Myocyte (in vitro differentiated cells): ENCODE measurements around the gene TUT7. TPM values are rescaled to one million over a fixed set of nuclear protein-coding genes. Genes with fewer than 3 reads are reported as not detected.
"Not testable (repeated sequence)": the region's sequence is repeated elsewhere in the genome, so short reads cannot be mapped to it uniquely, and the experiment has no call there.

ENCODE experiments used
- DNase-seq: peaks from one replicate; pipeline ENCODE4 v3.0.0-alpha.2; 2012; ENCODE audit warnings: low read depth
- polyA plus RNA-seq: library from polyadenylated mRNA; unstranded; fragments of >200 nt; gene quantifications from one replicate; pipeline ENCODE4 v1.2.1, GENCODE V29; 2012; ENCODE audit warnings: missing spikeins
- total RNA-seq: library from RNA; depleted of rRNA; stranded (reverse); fragments of >200 nt; gene quantifications from 2 replicates; pipeline ENCODE4 v1.2.3, GENCODE V29; 2014

The TUT7 gene
- total RNA-seq, result 28.6 and 33.0 TPM in 2 replicates
- 10.0 TPM for polyA plus RNA-seq

DNA sequence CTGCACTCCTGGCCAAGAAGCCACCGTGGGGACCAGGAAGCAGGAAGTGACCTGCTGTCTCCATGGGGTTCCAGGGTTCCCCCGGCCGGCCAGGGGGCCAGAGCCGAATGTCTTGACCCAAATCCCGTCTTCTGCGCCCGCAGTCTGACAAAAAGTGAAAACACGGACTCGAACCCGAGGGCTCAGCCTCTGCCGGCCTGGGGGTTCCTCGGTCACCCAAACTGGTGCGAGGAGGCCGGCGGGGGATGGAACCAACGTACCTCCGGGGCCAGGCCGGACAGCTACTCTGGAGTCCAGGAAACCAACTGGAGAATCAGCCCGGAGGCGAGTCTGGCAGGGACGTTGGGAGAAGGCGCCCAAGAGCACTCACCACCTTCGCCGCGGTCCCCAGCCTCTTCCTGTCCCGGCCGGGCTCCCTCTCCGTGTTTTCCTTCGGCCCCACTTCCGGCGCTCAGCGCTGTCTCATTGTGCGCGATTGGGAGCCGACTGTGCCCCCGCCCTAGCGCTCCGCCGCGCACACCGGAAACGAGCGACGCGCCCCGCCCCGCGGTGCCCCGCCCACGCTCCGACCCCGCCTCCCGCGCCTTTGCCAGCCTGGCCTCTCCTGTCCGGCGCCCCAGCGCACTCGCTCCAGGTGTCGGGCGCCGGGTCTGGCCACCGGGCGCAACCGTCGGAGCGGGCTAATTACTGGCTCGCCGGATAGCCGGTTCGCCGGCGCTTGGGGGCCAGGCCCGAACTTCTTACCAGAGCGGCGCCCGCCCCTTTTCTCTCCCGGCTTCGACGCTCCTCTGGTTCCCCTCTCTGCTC, at the start of gene TUT7:
TUT7 (minus strand) TSS at position 400 of the 807 bp plus-strand sequence. CDS start 1,211 bp downstream, outside the sequence.
- DNase-seq, result peak; percentile 98

GRCh38 chr9:86402591-86402990, 48.4 kb upstream of the TUT7 start:
- no peak for DNase-seq

DNA sequence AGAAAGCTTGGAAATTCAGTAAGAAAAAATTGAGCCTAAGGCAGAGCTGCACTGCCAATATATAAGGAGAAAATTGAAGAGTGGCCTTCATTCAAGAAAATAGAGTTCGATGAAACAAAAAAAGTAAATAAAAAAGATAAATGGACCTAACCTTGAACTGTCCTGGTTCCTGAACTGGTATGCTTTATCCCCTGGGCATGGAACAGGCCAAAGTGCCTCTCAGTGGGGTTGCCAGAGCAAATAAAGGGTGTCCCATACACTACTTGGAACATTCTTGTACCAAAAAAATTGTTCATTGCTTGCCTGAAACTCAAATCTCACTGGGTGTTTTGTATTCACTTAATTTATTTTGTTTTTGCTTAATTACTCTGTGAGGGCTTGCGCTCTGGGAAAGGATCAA, 42.2 kb upstream of the TUT7 start:
- DNase-seq, result no peak

DNA sequence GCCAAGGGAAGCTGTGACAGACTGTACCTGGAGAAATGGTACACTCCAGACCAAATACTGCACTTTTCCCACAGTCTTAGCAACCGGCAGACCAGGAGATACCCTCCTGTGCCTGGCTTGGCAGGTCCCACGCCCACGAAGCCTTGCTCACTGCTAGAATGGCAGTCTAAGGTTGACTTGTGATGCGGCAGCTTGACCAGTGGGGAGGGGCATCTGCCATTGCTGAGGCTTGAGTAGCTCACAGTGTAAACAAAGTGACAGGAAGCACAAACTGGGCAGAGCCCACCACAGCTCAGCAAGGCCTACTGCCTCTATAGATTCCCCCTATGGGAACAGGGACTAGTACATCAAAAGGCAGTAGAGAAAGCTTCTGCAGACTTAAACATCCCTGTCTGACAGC, 36.0 kb upstream of the TUT7 start:
- DNase-seq, result not testable (repeated sequence)

DNA sequence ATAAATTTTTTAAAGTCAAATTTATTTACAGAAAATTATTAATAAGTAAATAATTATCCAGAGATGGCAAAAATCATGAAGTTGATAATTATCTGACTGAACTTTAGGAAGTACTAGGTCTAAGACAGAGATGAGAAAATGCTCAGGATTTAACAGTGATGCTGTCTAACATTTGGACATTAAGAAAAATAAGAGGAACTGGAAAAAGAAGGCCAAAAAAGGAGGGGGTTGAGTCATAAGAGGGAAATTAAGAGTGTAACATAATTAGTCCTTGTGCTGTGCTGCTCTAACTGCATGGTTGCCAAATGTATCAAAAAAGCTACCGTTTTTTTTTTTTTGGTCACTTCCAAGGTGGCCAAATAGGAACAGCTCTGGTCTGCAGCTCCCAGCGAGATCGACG, 35.4 kb upstream of the TUT7 start:
- no peak for DNase-seq

GRCh38 chr9:86387376-86387775, 33.2 kb upstream of the TUT7 start:
- no peak for DNase-seq

DNA sequence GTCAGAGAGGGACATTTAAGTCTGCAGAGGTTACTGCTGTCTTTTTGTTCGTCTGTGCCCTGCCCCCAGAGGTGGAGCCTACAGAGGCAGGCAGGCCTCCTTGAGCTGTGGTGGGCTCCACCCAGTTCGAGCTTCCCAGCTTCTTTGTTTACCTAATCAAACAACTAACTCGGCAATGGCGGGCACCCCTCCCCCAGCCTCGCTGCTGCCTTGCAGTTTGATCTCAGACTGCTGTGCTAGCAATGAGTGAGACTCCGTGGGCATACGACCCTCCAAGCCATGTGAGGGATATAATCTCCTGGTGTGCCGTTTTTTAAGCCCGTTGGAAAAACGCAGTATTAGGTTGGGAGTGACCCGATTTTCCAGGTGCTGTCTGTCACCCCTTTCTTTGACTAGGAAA, 28.8 kb upstream of the TUT7 start:
- not testable (repeated sequence) for DNase-seq

GRCh38 chr9:86376016-86376415, 21.8 kb upstream of the TUT7 start:
- DNase-seq, result no peak

- no peak for DNase-seq
These were observed 15.6 kb upstream of the TUT7 start for GRCh38 chr9:86369810-86370209.

- DNase-seq, result peak; percentile 60
These were observed 14.8 kb upstream of the TUT7 start for GRCh38 chr9:86368871-86369521.

DNA sequence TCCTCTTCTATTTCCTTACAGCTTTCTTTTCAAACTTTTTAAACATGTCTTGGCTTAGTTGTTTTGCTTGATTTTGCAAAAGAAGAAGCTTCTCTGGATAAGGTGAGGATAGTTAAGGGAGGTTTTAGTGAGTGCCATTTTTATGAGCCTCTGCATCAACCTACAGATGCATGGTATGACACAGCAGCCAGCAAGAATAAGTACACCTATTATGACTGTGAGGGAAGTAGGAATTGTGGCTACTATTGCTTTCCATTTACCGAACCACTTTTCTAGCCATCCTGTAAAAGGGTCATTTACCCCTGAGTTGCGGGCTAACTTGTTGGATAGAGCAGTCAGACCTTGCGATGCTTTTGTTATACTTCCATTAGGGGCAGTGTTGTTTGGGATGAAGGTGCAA, 7.0 kb upstream of the TUT7 start:
- DNase-seq, result no peak

DNA sequence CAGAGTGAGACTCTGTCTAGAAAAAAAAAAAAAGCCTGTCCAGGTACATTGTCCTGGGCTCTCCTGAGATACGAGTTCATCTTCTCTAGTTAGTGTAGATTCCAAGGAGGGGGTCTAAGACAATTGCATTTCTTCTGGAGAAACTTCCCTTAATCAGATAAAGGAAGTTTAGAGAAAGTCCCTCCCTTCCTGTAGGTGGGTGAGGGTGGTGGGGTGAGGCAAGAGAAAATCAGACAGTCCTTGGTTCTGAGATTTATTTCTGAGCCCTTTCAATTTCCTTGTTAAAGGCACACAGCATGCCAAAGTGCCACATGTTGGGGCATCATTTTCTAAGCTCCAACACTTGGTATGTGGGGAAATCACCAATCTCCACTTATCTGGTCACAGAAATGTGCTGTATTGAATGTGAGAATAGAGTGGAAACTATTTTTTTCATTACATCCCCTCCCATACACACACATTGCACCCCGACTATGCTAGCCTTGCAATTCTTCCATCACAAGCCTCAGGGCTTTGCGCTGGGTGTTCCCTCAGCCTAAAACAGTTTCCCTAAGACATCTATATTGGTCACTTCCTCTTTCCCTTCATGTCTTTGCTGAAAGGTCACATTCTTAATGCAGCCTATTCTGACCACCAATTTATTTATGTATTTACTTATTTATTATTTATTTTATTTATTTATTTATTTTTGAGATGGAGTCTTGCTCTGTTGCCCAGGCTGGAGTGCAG, 5.1 kb upstream of the TUT7 start:
- DNase-seq, result no peak

DNA sequence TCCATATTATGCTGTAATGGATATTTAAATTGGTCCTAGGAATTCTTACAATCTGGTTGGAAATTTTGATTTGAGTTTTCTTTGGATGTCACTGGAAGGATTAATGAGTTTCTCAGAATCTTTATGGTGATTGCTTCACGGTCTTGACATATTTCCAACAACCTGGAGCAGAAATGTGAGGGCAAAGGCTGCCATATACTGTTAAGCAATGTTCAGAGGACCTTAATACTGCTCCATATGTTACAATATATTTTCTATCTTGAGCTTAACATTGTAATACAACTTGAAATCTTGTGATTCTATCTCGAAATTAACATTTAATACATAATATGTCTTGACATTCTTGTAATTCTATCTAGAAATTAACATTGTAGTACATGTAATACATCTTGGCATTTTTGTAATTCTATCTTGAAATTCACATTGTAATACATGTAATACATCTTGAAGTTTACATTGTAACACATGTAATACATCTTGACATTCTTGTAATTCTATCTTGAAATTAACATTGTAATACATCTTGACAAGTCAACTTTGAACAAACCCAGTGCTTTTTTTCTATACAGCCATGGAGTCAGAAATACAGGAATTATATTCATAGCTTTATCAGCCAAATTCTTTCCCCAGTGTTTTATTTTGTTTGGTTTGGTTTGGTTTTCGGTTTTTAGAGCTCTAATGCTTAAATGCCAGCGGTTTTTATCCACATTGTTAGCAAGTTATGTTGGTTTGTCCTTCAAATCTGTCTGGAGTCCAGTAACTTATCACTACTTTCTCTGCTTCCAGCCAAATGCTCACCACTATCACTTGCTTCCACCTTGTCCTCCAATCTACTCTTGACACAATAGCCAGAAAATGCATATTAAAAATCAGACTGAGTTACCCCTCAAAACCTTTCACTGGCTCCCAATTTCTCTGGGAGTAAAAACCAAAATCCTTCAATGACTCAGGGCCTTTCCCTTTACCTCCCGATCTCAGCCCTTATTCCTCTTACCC, 3.0 kb upstream of the TUT7 start:
- no peak for DNase-seq

DNA sequence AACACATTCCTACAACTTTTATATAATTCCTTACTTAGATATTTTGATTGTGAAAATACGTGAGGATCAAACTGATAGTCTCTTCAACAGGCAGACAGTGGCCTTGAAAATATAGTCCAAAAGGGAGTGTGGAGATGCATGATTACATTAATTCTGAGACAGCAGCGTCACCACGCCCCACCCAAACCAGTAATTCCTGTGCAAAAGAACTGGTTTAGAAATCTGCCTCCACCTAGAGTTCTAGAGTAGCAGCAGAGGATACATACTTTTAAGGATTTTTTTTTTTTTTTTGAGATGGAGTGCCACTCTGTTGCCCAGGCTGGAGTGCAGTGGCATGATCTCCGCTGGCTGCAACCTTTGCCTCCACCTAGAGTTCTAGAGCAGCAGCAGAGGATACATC, 1.6 kb upstream of the TUT7 start:
- DNase-seq, result no peak

GRCh38 chr9:86354818-86355309, 654 bp upstream of the TUT7 start:
- DNase-seq, result no peak

- no peak for DNase-seq
These were observed 577 bp downstream of the TUT7 start for GRCh38 chr9:86353655-86354010.

- no peak for DNase-seq
These were observed 1.7 kb downstream of the TUT7 start for GRCh38 chr9:86352440-86353077.

- DNase-seq, result no peak
These were observed 2.3 kb downstream of the TUT7 start for GRCh38 chr9:86351880-86352279.

GRCh38 chr9:86350006-86350760, 4.0 kb downstream of the TUT7 start:
- no peak for DNase-seq

GRCh38 chr9:86349271-86349670, 4.9 kb downstream of the TUT7 start:
- no peak for DNase-seq
